H9 (cell line): ENCODE results near the gene SLC17A7. TPM values are rescaled to one million over a fixed set of nuclear protein-coding genes. Genes with fewer than 3 reads are reported as not detected.

Source experiments
- DNase-seq: peaks from one replicate; pipeline ENCODE4 v3.0.0-alpha.2; 2017
- H2AFZ ChIP-seq: one replicate; pipeline ENCODE4 v1.6.1; 2013; ENCODE audit warnings: mild to moderate bottlenecking, low read length, control low read depth, moderate library complexity
- H2AK5ac ChIP-seq: 2 replicates; pipeline ENCODE4 v1.6.1; 2013; ENCODE audit warnings: low read length, control low read depth, mixed read lengths; ENCODE audit not compliant: insufficient read length
- H2BK120ac ChIP-seq: one replicate; pipeline ENCODE4 v1.6.1; 2013; ENCODE audit warnings: low read depth, mild to moderate bottlenecking, low read length, control low read depth, inconsistent platforms; ENCODE audit not compliant: poor library complexity, severe bottlenecking
- H2BK12ac ChIP-seq: 2 replicates; pipeline ENCODE4 v1.6.1; 2013; ENCODE audit warnings: low read length, control low read depth, mixed read lengths, low read depth; ENCODE audit not compliant: insufficient read length
- H2BK15ac ChIP-seq: 2 replicates; pipeline ENCODE4 v1.6.1; 2013; ENCODE audit warnings: low read depth, low read length, control low read depth
- H2BK20ac ChIP-seq: one replicate; pipeline ENCODE4 v1.6.1; 2013; ENCODE audit warnings: low read depth, mild to moderate bottlenecking, low read length, control low read depth, inconsistent platforms; ENCODE audit not compliant: poor library complexity, severe bottlenecking
- H2BK5ac ChIP-seq: 2 replicates; pipeline ENCODE4 v1.6.1; 2013; ENCODE audit warnings: low read length, control low read depth, mixed read lengths; ENCODE audit not compliant: insufficient read length
- H3K14ac ChIP-seq: 2 replicates; pipeline ENCODE4 v1.6.1; 2013; ENCODE audit warnings: low read length, control low read depth; ENCODE audit not compliant: insufficient read depth
- H3K18ac ChIP-seq: 2 replicates; pipeline ENCODE4 v1.6.1; 2013; ENCODE audit warnings: low read depth, mild to moderate bottlenecking, mixed read lengths, low read length, control low read depth; ENCODE audit not compliant: insufficient read length
- H3K23ac ChIP-seq: 2 replicates; pipeline ENCODE4 v1.6.1; 2013; ENCODE audit warnings: low read length, control low read depth, mixed read lengths, low read depth; ENCODE audit not compliant: insufficient read length
- H3K23me2 ChIP-seq: 2 replicates; pipeline ENCODE4 v1.6.1; 2013; ENCODE audit warnings: low read depth, mild to moderate bottlenecking, mixed read lengths, low read length, control low read depth; ENCODE audit not compliant: insufficient read length, poor library complexity, severe bottlenecking
- H3K27ac ChIP-seq: 2 replicates; pipeline ENCODE4 v1.5.1; 2013; ENCODE audit warnings: low read length, control low read depth, mixed read lengths, low read depth; ENCODE audit not compliant: insufficient read length
- H3K27me3 ChIP-seq: 2 replicates; pipeline ENCODE4 v1.6.1; 2013; ENCODE audit warnings: low read length, control low read depth, inconsistent platforms; ENCODE audit not compliant: insufficient read depth
- H3K4ac ChIP-seq: 2 replicates; pipeline ENCODE4 v1.6.1; 2013; ENCODE audit warnings: low read depth, mild to moderate bottlenecking, control low read depth, inconsistent platforms, low read length, moderate library complexity
- H3K4me1 ChIP-seq: 2 replicates; pipeline ENCODE4 v1.6.1; 2013; ENCODE audit warnings: low read length, control low read depth, inconsistent platforms; ENCODE audit not compliant: insufficient read depth
- H3K4me2 ChIP-seq: 2 replicates; pipeline ENCODE4 v1.6.1; 2013; ENCODE audit warnings: low read length, control low read depth, mixed read lengths; ENCODE audit not compliant: insufficient read length, insufficient read depth
- H3K56ac ChIP-seq: 2 replicates; pipeline ENCODE4 v1.6.1; 2013; ENCODE audit warnings: low read depth, mild to moderate bottlenecking, mixed read lengths, low read length, control low read depth; ENCODE audit not compliant: insufficient read length
- H3K79me1 ChIP-seq: 2 replicates; pipeline ENCODE4 v1.6.1; 2013; ENCODE audit warnings: low read depth, mild to moderate bottlenecking, moderate library complexity, low read length, control low read depth, inconsistent platforms; ENCODE audit not compliant: insufficient read depth, poor library complexity, severe bottlenecking
- H3K79me2 ChIP-seq: 2 replicates; pipeline ENCODE4 v1.6.1; 2013; ENCODE audit warnings: low read length, control low read depth, inconsistent platforms; ENCODE audit not compliant: insufficient read depth
- H3K9ac ChIP-seq: 2 replicates; pipeline ENCODE4 v1.6.1; 2013; ENCODE audit warnings: low read length, control low read depth, mixed read lengths; ENCODE audit not compliant: insufficient read length; ENCODE audit errors: extremely low read depth
- H3K9me3 ChIP-seq: one replicate; pipeline ENCODE4 v1.6.1; 2013; ENCODE audit warnings: low read depth, low read length, inconsistent platforms; ENCODE audit not compliant: control insufficient read depth
- H3T11ph ChIP-seq: one replicate; pipeline ENCODE4 v1.6.1; 2013; ENCODE audit warnings: mild to moderate bottlenecking, low read length, control low read depth, inconsistent platforms
- H4K20me1 ChIP-seq: one replicate; pipeline ENCODE4 v1.6.1; 2013; ENCODE audit not compliant: control insufficient read depth, insufficient read length, insufficient read depth
- H4K5ac ChIP-seq: 2 replicates; pipeline ENCODE4 v1.6.1; 2013; ENCODE audit warnings: low read depth, mild to moderate bottlenecking, mixed read lengths, low read length, control low read depth; ENCODE audit not compliant: insufficient read length
- H4K8ac ChIP-seq: replicated peaks from 2 replicates; pipeline ENCODE4 v1.6.1; 2013; ENCODE audit warnings: low read length, control low read depth, mixed read lengths, low read depth; ENCODE audit not compliant: insufficient read length
- H4K91ac ChIP-seq: 2 replicates; pipeline ENCODE4 v1.6.1; 2013; ENCODE audit warnings: low read depth, mild to moderate bottlenecking, moderate library complexity, mixed read lengths, low read length, control low read depth; ENCODE audit not compliant: insufficient read length
- H3K27ac Mint-ChIP-seq, 3 experiments: 2 replicates in 2 of 3; 3 replicates in 1 of 3; pipeline ENCODE4 v1.8.0; 2020 to 2021; ENCODE audit warnings: mixed read lengths in 3 of 3, mild to moderate bottlenecking in 1 of 3, moderate library complexity in 1 of 3
- H3K27me3 Mint-ChIP-seq: 2 replicates; pipeline ENCODE4 v1.8.0; 2021; ENCODE audit warnings: low read depth, mild to moderate bottlenecking, moderate library complexity, mixed read lengths
- H3K36me3 Mint-ChIP-seq, 3 experiments: 2 replicates in 2 of 3; 3 replicates in 1 of 3; pipeline ENCODE4 v1.8.0; 2020 to 2021; ENCODE audit warnings: low read depth in 3 of 3, mixed read lengths in 3 of 3; ENCODE audit not compliant: insufficient read depth in 1 of 3
- H3K4me1 Mint-ChIP-seq, 2 experiments: 2 replicates each; pipeline ENCODE4 v1.8.0; 2020; ENCODE audit warnings: mixed read lengths in 2 of 2
- H3K4me3 Mint-ChIP-seq, 2 experiments: 2 replicates in 1 of 2; 3 replicates in 1 of 2; pipeline ENCODE4 v1.8.0; 2020 to 2021; ENCODE audit warnings: mild to moderate bottlenecking in 2 of 2, mixed read lengths in 2 of 2, moderate library complexity in 1 of 2
- H3K9me3 Mint-ChIP-seq, 2 experiments: 2 replicates in 1 of 2; 3 replicates in 1 of 2; pipeline ENCODE4 v1.8.0; 2020; ENCODE audit warnings: mild to moderate bottlenecking in 2 of 2, mixed read lengths in 2 of 2, moderate library complexity in 1 of 2
- CTCF ChIP-seq: fragments of 200-600 bp; sonication (generic); conservative IDR thresholded peaks from 3 replicates; pipeline ENCODE4 v1.8.0; 2021; ENCODE audit warnings: antibody characterized with exemption, mild to moderate bottlenecking
- WGBS: extraction: QIAGEN DNeasy Blood & Tissue Kit; methylation state at CpG from one replicate; pipeline ENCODE4 v1.1.7; 2013; ENCODE audit warnings: missing lambda C conversion rate, low lambda C conversion rate, mixed read lengths; ENCODE audit not compliant: insufficient read length; ENCODE audit errors: extremely low coverage; 5-methylcytosine and 5-hydroxymethylcytosine counted together
- total RNA-seq: library from RNA; stranded (reverse); gene quantifications from 2 replicates; pipeline ENCODE4 v1.2.1, GENCODE V29; 2021

SLC17A7 gene
- total RNA-seq, 1 experiment from 2014 or later, result 1.3 TPM

- Histone ChIP-seq H4K5ac (no peak overlapping the region), H2BK120ac (no peak overlapping the region), H3K56ac (no peak overlapping the region), H3K4me2 (peak overlapping the region; percentile 48), H3K23me2 (no peaks in the 10 kb centered on the region), H3K27me3 (no peaks in the 10 kb centered on the region), H2BK5ac (peak overlapping the region; percentile 9), H2BK20ac (no peak overlapping the region), H3K9ac (peak overlapping the region; percentile 21), H3K14ac (peak overlapping the region; percentile 87), H2AK5ac (no peak overlapping the region), H3K4ac (no peak overlapping the region), H3K23ac (no peak overlapping the region), H4K91ac (no peak overlapping the region), H2AFZ (no peak overlapping the region), H3K79me1 (no peaks in the 10 kb centered on the region), H3K18ac (peak overlapping the region; percentile 55), H3K79me2 (no peaks in the 10 kb centered on the region), H4K8ac (no peak overlapping the region), H3K9me3 (no peaks in the 10 kb centered on the region), H4K20me1 (peaks cover 2% of the 10 kb centered on the region), H3K4me1 (peaks cover 9% of the 10 kb centered on the region; the same call in 1 of the 2 replicates), H3T11ph (no peak overlapping the region), H3K27ac (peak overlapping the region; percentile 91), H2BK12ac (peak overlapping the region; percentile 58), H2BK15ac (0 out of 2 replicates have a peak overlapping the region, but pooled peaks have one; percentile 40)
- WGBS, result no CpG with 5 or more reads among the region's 7 CpGs
- Mint-ChIP-seq H3K36me3 (no peaks in the 10 kb centered on the region), H3K4me1 (peaks cover 42 to 44% of the 10 kb centered on the region in 2 experiments), H3K27me3 (peaks cover 1% of the 10 kb centered on the region; the same call in 1 of the 2 replicates), H3K4me3 (peak overlapping the region; percentile 32 to 71), H3K9me3 (no peaks in the 10 kb centered on the region), H3K27ac (peak overlapping the region; percentile 97 to 98 (median 98))
- no peak for TF ChIP-seq CTCF
- DNase-seq, result peak; percentile 96
Measured at GRCh38 chr19:49403404-49404187, 37.7 kb downstream of the SLC17A7 start.
